Glomerular endothelial cell (primary cell): Measurements from ENCODE around the gene HSPA12A. TPM values are rescaled to one million over a fixed set of nuclear protein-coding genes. Genes with fewer than 3 reads are reported as not detected.

ENCODE experiments used
- DNase-seq: peaks from one replicate; pipeline ENCODE4 v3.0.0-alpha.2; 2011; ENCODE audit warnings: low read depth, low spot score; ENCODE audit errors: extremely low read depth
- total RNA-seq: library from RNA; depleted of rRNA; stranded (reverse); fragments of >200 nt; gene quantifications from 2 replicates; pipeline ENCODE4 v1.2.3, GENCODE V29; 2015

Gene HSPA12A
- 0.76 and 3.0 TPM in 2 replicates for total RNA-seq

GRCh38 chr10:116742367-116743265 is at the start of gene HSPA12A:
Gene HSPA12A (minus strand): TSS chr10:116742566. CDS start chr10:116742469, 97 bp downstream.
- no peak for DNase-seq

- DNase-seq = no peak
These were observed 48.9 kb upstream of the HSPA12A start for GRCh38 chr10:116791241-116791640.

- peak; percentile 18 for DNase-seq
These were observed 45.7 kb upstream of the HSPA12A start for GRCh38 chr10:116787893-116788665.

- DNase-seq = no peak
These were observed 44.8 kb upstream of the HSPA12A start for GRCh38 chr10:116787053-116787659.

- no peak for DNase-seq
These were observed 43.5 kb upstream of the HSPA12A start for GRCh38 chr10:116785867-116786266.

GRCh38 chr10:116785282-116785681 is 42.9 kb upstream of the HSPA12A start:
- DNase-seq = no peak

GRCh38 chr10:116784651-116785050 is 42.3 kb upstream of the HSPA12A start:
- no peak for DNase-seq

GRCh38 chr10:116784035-116784434 is 41.7 kb upstream of the HSPA12A start:
- DNase-seq = no peak

- DNase-seq = no peak
These were observed 40.8 kb upstream of the HSPA12A start for GRCh38 chr10:116783011-116783655.

GRCh38 chr10:116781370-116781884 is 39.1 kb upstream of the HSPA12A start:
- DNase-seq = no peak

- DNase-seq = no peak
These were observed 38.4 kb upstream of the HSPA12A start for GRCh38 chr10:116780691-116781205.

GRCh38 chr10:116779076-116779687 is 36.8 kb upstream of the HSPA12A start:
- no peak for DNase-seq

GRCh38 chr10:116777006-116777405 is 34.6 kb upstream of the HSPA12A start:
- DNase-seq = no peak

GRCh38 chr10:116775488-116776400 is 33.4 kb upstream of the HSPA12A start:
- no peak for DNase-seq

- no peak for DNase-seq
These were observed 32.4 kb upstream of the HSPA12A start for GRCh38 chr10:116774728-116775151.

GRCh38 chr10:116772909-116773705 is 30.7 kb upstream of the HSPA12A start:
- DNase-seq = no peak

GRCh38 chr10:116771959-116772585 is 29.7 kb upstream of the HSPA12A start:
- no peak for DNase-seq
